HT1080 (cell line): Measurements from ENCODE around the gene PIMREG. TPM values are rescaled to one million over a fixed set of nuclear protein-coding genes. Genes with fewer than 3 reads are reported as not detected.
A peak's percentile ranks its signal among the peaks of the same experiment; 100 is the strongest.

ENCODE experiments used
- DNase-seq: peaks from one replicate; pipeline ENCODE4 v3.0.0-alpha.2; 2015; ENCODE audit warnings: low read depth
- total RNA-seq: library from RNA; depleted of rRNA; stranded (reverse); fragments of >200 nt; shearing (Covaris generic); gene quantifications from 2 replicates; pipeline ENCODE4 v1.2.3, GENCODE V29; 2014

Gene PIMREG
- total RNA-seq, 1 experiment from 2014 or later: 12.9 TPM

DNA sequence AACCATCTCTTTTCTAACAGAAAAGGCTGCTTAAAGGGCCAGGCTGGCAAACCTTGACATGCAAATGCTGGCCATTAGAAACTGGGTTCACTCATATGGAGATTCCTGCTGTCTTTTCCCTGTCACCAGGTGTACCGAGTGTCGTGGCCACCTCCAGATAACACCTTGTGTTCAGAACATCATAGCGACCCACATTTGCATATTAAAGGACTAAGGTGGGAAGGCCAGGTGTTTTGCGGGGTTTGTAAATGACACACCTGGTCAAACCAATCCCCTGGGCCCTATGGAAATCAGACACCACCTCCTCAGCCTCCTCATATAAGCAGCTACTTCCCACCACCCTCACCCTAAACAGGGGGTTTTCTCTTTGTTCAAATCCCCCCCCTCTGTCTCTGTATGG lies 6.8 kb upstream of the PIMREG start:
- no peak for DNase-seq

DNA sequence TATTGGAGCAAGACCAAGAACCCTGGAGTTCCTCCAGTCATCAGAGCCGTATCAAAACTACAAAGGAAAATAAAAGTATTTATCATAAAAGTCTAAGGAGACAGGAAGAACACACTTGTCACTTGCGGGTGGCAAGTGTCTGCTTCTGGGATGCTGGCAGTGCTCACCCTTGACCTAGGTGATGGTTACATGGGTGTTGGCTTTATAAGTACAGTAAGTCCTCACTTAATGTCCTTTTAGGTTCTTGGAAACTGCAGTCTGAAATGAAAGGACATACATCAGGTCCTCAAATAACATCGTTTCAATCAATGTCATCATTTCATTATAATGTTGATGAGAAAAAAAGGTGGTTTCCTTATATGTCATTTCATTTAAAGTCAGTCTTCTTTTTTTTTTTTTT lies 6.3 kb upstream of the PIMREG start:
- no peak for DNase-seq

DNA sequence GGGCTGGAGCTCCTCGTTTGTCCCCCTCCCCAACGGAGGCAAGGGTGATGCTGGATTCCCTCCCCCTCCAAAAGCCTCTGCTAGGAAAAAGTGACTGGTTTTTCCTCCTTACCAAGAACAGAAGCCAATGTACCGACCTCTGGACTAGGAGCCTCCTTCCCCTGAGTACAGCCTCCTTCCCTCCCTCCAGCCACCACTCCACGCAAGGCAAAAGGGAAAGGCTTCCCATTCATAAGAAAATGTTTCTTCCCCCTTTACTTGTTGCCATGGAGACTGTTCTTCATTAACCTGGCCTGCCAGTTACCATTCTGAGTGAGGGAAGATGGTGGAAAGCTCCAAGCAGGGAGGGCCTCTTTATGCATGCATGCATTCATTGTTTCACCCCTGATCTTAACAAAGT lies 4.3 kb upstream of the PIMREG start:
- no peak for DNase-seq

DNA sequence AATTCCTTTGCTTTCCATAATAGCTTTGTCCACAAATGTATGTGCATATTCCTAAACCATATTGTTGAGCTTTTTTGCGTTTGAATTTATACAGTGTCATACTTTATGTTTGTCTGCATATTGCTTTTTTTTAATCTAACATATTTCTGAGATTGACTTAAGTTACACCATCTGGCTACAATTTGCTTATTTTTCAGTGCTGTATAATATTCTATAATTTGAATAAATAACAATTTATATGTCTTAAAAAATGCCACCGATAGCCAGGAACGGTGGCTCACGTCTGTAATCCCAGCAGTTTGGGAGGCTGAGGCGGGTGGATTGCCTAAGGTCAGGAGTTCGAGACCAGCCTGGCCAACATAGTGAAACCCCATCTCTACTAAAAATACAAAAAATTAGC lies 1.5 kb upstream of the PIMREG start:
- no peak for DNase-seq

DNA sequence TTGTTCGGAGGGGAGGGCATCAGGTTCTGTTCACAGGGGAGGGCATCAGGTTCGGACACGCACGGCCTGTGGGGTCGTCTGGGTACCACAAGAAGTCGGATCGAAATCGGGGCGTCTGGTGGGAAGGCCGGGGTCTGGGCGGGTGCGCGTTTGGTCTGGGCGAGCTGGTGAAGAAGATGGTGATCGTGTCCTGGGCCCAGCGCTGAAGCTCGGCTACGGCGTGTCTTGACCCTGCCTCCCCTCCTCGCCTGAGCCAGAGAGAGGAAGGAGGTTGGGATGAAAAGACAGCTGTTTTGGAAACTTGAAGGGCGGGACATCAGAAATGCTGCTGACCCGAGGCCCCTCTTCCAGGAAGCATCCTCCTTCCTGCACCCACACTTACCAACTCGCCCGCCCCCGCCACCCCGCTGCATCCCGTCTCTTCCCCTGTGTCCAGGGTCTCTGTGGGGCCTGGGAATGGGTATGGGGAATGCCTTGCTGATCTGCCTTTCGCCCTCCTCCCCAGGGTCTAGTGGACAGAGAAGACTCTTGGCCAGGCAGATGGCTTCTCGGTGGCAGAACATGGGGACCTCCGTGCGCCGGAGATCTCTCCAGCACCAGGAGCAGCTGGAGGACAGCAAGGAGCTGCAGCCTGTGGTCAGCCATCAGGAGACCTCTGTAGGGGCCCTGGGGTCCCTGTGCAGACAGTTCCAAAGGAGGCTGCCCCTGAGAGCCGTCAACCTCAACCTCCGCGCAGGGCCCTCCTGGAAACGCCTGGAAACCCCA lies 498 bp downstream of the PIMREG start:
- no peak for DNase-seq

DNA sequence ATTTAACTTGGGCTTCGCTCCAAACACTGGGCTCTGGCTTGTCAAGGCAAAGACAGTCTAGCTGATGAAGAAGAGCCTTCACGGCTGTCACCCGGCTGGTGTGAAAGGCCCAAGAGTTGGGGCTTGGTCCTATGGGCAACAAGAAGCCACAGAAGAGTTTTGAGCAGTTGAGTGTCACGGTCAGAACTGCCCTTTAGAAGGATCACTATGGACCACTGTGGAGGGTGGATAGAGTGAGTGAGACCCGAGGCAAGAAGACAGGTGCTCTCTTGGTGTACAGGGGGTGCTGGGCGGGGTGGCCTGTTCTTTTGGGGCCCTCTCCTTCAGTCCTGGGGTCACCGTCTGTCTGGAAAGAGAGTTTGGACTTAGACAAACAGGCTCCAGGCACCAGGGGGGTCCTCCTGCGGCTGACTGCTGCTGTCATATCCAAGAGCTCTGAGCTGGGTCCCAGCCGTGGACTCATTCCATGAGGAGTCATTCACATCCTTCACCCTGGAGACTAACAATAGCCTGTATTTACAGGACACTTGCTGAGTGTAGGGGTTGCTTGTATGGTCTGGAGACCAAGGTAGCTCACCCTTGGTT lies 2.4 kb downstream of the PIMREG start:
- no peak for DNase-seq

DNA sequence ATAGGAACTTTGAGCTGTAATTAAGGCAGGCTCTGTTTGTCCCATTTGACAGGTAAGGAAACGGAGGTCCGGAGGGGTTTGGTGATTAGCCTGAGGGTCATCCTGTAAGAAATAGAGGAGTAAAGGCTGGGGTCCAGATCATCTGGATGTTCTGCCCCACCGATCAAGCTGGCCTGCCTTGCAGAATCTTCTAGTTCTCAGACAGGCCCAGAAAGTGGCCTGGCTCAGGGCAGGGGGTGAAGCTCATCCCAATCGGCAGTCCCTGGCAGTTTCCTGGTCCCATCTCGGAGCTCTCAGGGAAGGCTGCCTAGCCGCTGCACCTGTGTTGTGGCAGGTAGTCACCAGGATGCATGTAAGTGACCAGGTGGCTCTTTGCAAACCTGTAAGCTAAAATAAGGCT lies 4.2 kb downstream of the PIMREG start:
- no peak for DNase-seq

DNA sequence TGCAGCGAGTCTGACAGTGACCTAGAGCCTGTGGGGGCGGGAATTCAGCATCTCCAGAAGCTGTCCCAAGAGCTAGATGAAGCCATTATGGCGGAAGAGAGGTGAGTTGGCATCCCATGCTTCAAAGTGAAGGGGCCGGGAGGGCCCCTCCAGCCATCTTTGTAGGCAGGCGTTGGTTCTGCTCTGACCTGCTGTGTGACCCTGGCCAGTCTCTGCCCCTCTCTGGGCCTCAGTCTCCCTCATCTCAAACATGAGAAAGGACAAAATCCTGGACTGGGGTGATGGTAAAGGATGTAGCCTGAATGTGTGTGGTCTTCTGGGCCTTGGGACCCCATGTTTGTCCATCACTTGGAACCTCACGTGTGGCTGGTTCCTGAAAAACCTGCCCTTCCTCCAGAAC lies 5.1 kb downstream of the PIMREG start:
- DNase-seq: no peak

DNA sequence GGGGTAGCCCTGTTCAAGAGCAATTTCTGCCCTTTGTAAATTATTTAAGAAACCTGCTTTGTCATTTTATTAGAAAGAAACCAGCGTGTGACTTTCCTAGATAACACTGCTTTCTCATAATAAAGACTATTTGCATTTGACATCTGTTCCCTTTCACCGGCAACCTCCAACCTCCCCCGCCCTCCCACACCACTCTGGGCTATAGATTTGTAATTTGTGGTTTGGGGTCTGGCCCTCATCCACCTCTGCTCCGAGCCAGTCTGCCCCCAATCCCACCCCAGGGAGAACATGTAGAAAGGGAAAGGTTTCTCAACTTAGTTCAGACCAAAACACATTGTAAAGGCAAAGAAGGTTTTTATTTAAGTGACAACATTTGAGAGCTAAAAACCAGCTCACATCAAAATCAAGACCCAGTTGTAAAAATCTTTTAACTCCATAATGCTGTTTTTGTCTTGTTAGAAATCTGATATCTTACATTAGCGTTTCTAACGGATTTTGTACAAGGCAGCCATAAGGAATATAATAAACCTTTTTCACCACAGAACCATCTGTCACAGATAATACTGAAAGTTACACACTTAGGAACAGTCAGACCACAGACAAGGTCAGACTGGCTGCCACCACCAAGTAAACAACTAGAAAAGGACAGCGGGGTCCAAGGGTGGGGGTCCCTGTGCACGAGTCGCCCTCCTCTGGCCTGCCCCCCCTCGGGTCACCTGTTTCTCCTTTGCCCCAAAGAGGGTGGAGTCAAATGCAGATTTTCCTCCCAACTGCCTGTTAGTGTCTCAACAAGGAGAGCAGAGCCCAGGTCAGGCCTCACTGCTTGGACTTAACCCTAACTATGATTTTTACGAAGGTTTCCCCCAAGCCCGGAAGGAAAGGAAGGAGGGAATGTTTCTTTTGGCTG lies 6.9 kb downstream of the PIMREG start:
- no peak for DNase-seq

DNA sequence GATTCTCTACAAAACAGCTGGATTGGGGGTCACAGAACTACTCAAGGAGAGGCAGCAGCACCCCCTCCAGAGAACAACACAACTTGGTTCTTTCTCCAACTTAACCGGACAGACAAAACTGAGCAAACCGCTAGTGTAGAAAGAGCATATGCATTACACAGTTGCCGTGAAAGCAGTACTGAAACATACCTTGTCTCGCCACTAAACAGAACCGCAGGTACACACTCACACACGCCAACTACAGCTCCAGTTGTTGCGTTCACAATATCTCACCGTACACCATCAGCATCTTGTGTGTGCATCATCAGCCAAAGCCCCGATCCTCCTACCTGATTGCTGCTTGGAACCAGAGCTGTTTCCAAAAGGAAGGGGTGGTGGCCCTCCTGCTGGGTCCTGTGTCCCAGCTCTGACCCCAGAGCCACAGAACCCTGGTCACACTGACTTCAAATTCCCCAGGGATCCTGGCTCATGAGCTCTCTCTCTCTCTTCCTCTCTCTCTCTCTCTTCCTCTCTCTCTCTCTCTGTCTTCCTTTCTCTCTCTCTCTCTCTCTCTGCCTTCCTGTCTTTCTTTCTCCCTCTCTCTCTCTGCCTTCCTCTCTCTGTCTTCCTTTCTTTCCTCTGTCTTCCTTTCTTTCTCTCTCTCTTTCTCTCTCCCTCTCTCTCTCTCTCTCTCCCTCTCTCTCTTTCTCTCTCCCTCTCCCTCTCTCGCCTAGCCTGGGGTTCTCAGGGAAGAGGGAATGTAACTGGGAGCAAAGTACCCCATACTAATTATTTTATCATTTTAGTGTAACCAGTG lies 8.4 kb downstream of the PIMREG start:
- no peak for DNase-seq

DNA sequence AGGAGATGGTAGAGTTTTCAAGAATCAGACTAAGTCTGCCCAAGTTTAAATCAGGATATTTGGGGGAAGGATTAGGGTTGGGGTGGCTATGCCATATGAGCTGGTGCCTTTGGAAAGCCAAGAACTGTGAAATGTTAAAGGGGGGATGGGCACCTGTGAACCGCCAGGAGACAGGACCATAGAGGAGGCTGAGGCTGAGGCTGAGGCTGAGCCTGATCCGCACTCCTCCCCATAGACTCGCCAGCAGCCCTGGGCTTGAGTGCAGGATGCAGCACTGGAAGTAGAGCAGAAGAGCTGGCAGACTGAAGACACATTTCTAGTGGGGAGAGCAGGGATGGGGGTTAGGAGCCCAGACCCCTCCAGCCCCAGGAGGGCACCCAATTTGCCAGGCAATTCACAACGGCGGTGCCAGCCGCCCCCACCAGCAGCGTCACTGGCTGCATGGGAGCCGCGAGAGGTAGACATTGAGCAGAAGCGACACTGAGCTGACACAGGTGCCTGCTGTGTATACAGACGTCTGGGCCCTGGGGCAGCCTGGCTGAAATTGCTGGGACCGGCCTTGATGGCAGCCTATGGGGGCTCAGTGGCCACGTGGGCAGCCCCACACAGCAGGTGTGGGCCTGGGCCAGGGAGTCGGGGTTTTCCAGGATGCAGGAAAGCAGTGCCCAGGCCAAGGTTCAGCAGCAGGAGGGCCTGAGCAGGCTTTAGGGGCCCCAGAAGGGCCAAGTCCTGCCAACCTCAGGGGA lies 9.2 kb downstream of the PIMREG start:
- no peak for DNase-seq

DNA sequence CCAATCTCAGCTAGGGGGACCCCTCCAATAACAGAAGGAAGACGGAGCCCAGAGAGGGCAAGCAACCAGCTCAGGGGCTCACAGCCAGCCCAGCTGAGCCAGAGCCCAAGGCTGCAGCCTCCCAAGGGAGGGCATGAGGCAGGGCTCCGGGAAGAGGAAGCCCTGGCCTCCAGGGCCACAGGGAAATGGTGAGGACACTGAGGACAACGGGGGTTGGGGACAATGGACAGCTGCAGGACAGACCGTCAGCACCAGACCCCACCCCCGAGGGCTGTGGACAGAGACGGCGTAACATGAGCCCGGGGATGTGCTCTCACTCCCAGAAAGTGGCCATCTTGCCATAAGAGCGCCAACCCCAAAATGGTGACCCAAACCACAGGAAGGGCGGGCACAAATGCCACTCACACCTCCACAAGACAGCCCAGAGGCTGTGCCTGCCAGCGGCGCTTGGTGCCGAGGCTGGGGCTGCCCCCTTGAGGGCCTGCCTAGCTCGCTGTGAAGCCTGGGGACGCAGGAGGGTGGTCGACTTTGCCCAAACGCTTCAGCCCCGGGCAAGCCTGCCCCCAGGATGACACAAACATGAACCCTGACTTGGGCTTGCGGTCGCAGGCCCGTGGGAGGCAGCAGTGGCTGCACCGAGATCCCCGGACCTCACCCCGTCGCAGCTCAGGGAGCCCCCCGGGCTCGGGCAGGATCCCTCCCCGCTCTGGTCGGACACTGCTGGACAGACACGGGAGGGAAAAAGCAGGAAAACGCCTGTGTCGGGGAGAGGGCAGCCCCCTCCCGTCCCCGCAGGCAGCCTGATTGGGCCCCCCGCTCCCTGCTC lies 10.5 kb downstream of the PIMREG start:
- DNase-seq: no peak

DNA sequence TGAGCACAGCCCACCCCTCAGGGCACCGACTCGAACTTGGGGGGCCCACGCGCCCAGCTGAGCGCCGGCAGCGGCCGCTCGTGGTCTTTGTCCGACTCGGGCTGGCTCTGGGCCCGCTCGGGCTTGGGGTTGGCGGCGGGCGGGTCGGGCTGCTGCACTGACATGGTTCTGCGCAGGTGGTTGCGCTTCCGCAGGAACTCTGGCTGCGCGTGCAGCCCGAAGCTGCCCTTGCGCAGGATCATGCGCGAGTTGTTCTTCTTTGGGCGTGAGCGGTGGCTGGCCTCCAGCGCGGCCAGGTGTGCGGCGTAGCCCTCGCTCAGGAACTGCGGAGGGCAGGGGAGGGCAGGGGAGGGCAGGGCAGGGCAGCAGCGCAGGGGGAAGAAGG lies 11.1 kb downstream of the PIMREG start:
- DNase-seq: no peak

DNA sequence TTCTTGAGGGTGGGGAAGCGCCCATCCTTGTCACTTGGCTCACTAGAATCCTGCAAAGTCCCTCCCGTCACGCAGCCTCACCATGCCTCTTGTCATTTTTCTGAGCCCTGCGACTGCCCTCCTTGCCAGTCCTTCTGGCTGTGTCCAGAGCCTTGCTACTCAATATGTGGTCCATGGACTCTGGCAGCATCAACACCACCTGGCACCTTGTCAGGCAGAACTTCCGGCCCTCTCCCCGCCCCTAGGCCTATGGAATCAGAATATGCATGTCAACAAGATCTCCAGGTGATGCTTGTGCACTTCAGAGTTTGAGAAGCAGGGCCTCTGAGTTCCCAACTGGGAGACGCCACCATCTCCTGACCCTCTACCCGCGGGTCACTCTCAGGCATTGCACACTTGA lies 12.1 kb downstream of the PIMREG start:
- DNase-seq: no peak

DNA sequence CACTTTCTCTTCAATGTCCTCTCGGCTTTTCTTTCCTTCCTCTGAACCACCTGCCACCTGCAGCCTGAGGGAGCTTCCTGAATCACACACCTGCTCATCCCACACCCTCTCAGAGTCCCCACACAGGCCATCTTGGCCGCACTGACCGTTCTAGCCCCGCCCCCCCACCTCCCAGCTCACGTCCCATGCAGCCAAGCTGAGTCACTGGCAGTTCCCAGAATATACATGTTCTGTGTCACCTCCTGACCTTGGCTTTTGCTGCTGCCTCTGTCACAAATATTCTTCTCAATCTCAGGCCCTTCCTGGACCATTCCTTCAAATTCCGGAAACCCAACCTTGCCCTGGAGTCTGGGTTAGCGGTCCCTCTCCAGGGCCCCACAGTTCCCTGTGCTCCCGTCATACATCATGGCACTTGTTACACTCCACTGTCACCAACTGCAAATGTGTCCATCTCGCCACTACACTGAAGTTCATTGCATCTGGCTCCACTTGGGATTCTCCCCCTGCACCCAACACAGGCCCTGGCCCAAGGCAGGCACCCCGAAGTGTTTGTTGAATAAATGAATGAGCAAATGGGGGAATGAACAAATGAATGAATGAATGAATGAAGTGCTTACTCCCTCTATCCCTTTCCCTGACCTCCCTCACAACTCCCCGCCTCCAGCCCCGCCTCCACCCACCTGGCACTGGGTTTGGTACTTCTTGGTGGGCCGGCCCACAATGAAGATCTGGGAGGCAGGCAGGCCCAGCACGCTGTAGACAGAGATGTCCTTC lies 12.8 kb downstream of the PIMREG start:
- DNase-seq: peak; percentile 58

DNA sequence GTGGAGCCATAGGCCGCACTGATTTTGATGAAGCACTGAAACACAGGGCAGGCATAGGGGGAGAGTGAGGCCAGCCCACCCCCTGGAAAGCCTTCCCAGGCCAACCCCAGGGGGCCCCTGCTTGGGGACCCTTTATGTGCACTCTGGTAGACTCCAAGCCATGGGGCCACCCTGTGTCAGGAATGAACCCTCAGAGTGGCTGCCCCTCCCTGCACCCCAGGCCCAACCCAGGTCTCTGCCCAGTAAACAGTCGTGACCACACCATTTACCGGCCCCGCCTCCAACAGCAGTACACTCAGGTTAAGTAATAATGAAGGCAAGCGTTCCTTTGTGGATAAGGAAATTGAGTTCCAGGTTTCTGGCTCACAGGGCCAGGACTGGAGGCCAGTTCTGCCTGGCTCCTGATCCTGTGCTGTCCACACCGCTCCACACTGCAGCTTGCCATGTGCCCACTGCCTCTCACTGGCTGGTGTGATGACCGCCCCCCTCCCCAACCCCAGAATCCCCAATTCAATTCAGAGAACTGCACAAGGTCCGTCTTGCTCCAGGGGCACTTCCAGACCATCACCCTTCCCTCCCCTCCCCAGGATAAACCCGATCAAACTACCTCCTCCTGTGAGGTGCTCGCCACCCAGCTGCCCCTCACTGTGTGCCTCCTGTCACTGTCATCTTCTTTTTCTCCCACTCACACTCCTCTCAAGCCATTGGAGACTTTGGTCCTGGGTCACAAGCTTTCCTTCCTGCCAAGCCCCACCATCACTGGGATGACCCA lies 13.6 kb downstream of the PIMREG start:
- no peak for DNase-seq

DNA sequence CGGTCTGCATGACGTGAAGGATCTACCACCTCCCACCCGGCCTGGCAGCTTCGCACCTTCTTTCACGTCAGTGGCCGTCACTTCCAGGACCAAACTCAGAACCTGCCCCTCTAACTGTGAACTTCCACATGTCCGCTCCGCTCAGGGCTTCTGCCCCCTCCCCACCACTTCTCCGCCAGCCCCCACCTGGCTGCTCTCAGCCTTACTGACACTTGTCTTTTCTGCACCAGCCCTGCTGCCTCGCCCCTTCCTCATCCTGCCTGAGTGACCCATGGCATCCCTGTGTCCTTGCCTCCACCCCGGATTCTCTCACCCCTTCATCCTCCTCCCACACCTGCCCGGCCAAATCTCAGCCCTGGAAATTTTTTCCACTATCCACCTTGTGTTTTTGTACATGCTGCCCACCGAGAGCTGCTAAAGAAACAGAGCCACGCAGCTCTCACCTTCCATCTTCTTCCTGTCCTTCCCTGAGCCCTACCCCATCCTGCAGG lies 14.2 kb downstream of the PIMREG start:
- no peak for DNase-seq

DNA sequence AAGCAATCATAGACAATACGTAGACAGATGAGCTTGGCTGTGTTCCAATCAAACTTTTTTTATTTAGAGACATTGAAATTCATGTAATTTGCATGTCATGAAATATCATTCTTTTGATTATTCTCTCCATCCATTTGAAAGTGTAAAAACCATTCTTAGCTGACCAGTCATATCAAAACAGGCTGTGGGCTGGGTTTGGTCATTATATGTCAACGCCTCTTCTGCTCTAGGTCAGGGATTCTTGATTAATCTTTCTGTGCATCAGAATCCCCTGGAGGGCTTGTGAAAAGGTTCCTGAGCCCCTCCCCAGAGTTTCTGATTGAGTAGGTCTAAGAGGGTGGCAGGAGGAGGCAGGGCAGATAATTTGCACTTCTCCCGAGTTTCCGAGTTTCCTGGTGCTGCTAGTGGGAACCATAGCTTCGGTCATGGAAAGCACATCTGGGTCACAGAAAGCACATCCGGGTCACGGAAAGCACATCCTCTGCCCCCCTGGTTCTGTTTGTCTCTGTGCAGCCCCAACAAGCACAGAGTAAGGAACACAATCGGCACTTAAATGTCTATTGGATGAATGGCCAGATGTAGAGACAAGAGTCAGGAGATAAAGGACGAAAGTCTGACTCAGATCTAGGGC lies 16.4 kb downstream of the PIMREG start:
- no peak for DNase-seq
